Astrocyte (in vitro differentiated cells and primary cell): ENCODE results near the gene DLG3. TPM values are rescaled to one million over a fixed set of nuclear protein-coding genes. Genes with fewer than 3 reads are reported as not detected.

Source experiments
- DNase-seq: peaks from one replicate; pipeline ENCODE4 v3.0.0-alpha.2; 2010; ENCODE audit warnings: low read depth
- FAIRE-seq: peaks from 2 replicates; lab custom pipeline; 2011; peaks lifted over from hg19 to GRCh38; lab: Jason Lieb, UNC
- H2AFZ ChIP-seq: 2 replicates; pipeline ENCODE4 v1.6.0; 2012; ENCODE audit warnings: low read depth, low read length, inconsistent platforms
- H3K27ac ChIP-seq: 2 replicates; pipeline ENCODE4 v1.5.1; 2011; ENCODE audit warnings: low read depth, low read length, inconsistent platforms
- H3K27me3 ChIP-seq: 2 replicates; pipeline ENCODE4 v1.6.0; 2011; ENCODE audit warnings: low read length, inconsistent platforms; ENCODE audit not compliant: insufficient read depth
- H3K36me3 ChIP-seq: 2 replicates; pipeline ENCODE4 v1.5.1; 2011; ENCODE audit warnings: low read length, inconsistent platforms; ENCODE audit not compliant: insufficient read depth
- H3K4me1 ChIP-seq: 2 replicates; pipeline ENCODE4 v1.5.1; 2011; ENCODE audit warnings: low read length, inconsistent platforms; ENCODE audit not compliant: insufficient read depth
- H3K4me2 ChIP-seq: 2 replicates; pipeline ENCODE4 v1.6.0; 2012; ENCODE audit warnings: low read length, inconsistent platforms
- H3K4me3 ChIP-seq: 2 replicates; pipeline ENCODE4 v1.5.1; 2011; ENCODE audit warnings: low read depth, mild to moderate bottlenecking, low read length, inconsistent platforms; ENCODE audit not compliant: insufficient read depth
- H3K79me2 ChIP-seq: 2 replicates; pipeline ENCODE4 v1.6.0; 2012; ENCODE audit warnings: mild to moderate bottlenecking, low read length, inconsistent platforms; ENCODE audit not compliant: insufficient read depth
- H3K9ac ChIP-seq: 2 replicates; pipeline ENCODE4 v1.6.0; 2012; ENCODE audit warnings: mild to moderate bottlenecking, low read length, inconsistent platforms
- H3K9me3 ChIP-seq: 2 replicates; pipeline ENCODE4 v1.5.1; 2012; ENCODE audit warnings: low read depth, mild to moderate bottlenecking, low read length, inconsistent platforms; ENCODE audit not compliant: insufficient read depth
- H4K20me1 ChIP-seq: 2 replicates; pipeline ENCODE4 v1.6.0; 2012; ENCODE audit warnings: low read length, inconsistent platforms; ENCODE audit not compliant: insufficient read depth
- H3K27ac Mint-ChIP-seq: one replicate; pipeline ENCODE4 v1.8.0; 2021; ENCODE audit warnings: mild to moderate bottlenecking, mixed read lengths; ENCODE audit not compliant: unreplicated experiment
- H3K27me3 Mint-ChIP-seq: one replicate; pipeline ENCODE4 v1.8.0; 2021; ENCODE audit warnings: low read depth, mixed read lengths; ENCODE audit not compliant: unreplicated experiment
- H3K36me3 Mint-ChIP-seq: one replicate; pipeline ENCODE4 v1.8.0; 2021; ENCODE audit warnings: low read depth, mixed read lengths; ENCODE audit not compliant: unreplicated experiment
- H3K4me1 Mint-ChIP-seq: one replicate; pipeline ENCODE4 v1.8.0; 2021; ENCODE audit warnings: low read depth, mixed read lengths; ENCODE audit not compliant: unreplicated experiment
- H3K4me3 Mint-ChIP-seq: one replicate; pipeline ENCODE4 v1.8.0; 2021; ENCODE audit warnings: mild to moderate bottlenecking, moderate library complexity, mixed read lengths; ENCODE audit not compliant: unreplicated experiment
- H3K9me3 Mint-ChIP-seq: one replicate; pipeline ENCODE4 v1.8.0; 2021; ENCODE audit warnings: mild to moderate bottlenecking, mixed read lengths; ENCODE audit not compliant: unreplicated experiment
- EZH2 ChIP-seq: IDR thresholded peaks from 2 replicates; pipeline ENCODE4 v1.6.1; 2012; ENCODE audit warnings: mild to moderate bottlenecking, low read length, inconsistent platforms; ENCODE audit not compliant: insufficient read depth
- total RNA-seq: library from RNA; stranded (reverse); gene quantifications from 2 replicates; pipeline ENCODE4 v1.2.1, GENCODE V29; 2021
- TF ChIP-seq, protein P1 (sequence below): IDR thresholded peaks from 2 replicates; pipeline ENCODE4 v1.5.1; 2011; ENCODE audit warnings: low read depth, mild to moderate bottlenecking, inconsistent platforms, low read length, moderate library complexity; ENCODE audit not compliant: insufficient read depth

The DLG3 gene
- total RNA-seq, 1 donor from 2014 or later = 15.2 TPM

- no peaks in the 10 kb centered on the region for H4K20me1 ChIP-seq
- no peak overlapping the region for H3K4me3 ChIP-seq
- TF ChIP-seq, protein P1, sequence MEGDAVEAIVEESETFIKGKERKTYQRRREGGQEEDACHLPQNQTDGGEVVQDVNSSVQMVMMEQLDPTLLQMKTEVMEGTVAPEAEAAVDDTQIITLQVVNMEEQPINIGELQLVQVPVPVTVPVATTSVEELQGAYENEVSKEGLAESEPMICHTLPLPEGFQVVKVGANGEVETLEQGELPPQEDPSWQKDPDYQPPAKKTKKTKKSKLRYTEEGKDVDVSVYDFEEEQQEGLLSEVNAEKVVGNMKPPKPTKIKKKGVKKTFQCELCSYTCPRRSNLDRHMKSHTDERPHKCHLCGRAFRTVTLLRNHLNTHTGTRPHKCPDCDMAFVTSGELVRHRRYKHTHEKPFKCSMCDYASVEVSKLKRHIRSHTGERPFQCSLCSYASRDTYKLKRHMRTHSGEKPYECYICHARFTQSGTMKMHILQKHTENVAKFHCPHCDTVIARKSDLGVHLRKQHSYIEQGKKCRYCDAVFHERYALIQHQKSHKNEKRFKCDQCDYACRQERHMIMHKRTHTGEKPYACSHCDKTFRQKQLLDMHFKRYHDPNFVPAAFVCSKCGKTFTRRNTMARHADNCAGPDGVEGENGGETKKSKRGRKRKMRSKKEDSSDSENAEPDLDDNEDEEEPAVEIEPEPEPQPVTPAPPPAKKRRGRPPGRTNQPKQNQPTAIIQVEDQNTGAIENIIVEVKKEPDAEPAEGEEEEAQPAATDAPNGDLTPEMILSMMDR = no peak
- FAIRE-seq (no peak), DNase-seq (no peak)
- Mint-ChIP-seq H3K4me3 (no peak overlapping the region), H3K9me3 (no peaks in the 10 kb centered on the region), H3K36me3 (peaks cover 2% of the 10 kb centered on the region), H3K27ac (no peak overlapping the region), H3K4me1 (peaks cover 10% of the 10 kb centered on the region), H3K27me3 (no peaks in the 10 kb centered on the region)
- H3K27ac ChIP-seq = no peak overlapping the region
- peaks cover 9% of the 10 kb centered on the region for H3K4me1 ChIP-seq
- no peaks in the 10 kb centered on the region for H3K79me2 ChIP-seq
- no peak overlapping the region for H3K4me2 ChIP-seq
- no peaks in the 10 kb centered on the region for H3K36me3 ChIP-seq
- no peak overlapping the region for H2AFZ ChIP-seq
- H3K27me3 ChIP-seq = no peaks in the 10 kb centered on the region
- H3K9me3 ChIP-seq = no peaks in the 10 kb centered on the region
- H3K9ac ChIP-seq = no peak overlapping the region
These were observed 60.3 kb downstream of the DLG3 start for GRCh38 chrX:70504772-70505450.

DNA sequence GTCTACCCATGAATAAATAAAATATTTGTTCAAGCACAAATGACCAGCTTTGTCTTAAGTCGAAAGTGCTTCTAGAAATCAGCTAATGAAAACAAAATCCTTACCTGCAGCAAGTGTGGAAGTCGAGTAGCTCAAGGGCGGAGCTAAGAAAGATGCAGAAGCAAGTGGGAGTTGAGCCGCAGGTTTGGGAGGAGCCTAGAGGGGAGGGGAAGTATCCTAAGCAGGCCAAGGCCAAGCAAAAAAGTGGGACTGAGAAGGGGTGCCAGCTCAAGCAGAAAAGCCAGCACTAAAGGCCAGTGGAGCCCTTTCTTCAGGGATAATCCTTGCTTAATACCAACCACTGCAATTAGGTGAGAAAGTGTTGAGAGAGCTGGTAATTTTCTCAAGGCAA, 60.8 kb downstream of the DLG3 start:
- no peak for FAIRE-seq
- Histone ChIP-seq H3K9me3 (no peaks in the 10 kb centered on the region), H3K9ac (no peak overlapping the region), H3K4me2 (no peak overlapping the region), H3K27ac (no peak overlapping the region), H2AFZ (no peak overlapping the region), H3K4me1 (peaks cover 9% of the 10 kb centered on the region), H3K27me3 (no peaks in the 10 kb centered on the region), H3K79me2 (no peaks in the 10 kb centered on the region), H3K4me3 (no peak overlapping the region), H3K36me3 (no peaks in the 10 kb centered on the region), H4K20me1 (no peaks in the 10 kb centered on the region)
- H3K4me1 Mint-ChIP-seq = peaks cover 10% of the 10 kb centered on the region
- H3K4me3 Mint-ChIP-seq = no peak overlapping the region
- H3K27ac Mint-ChIP-seq = no peak overlapping the region
- DNase-seq = no peak
- TF ChIP-seq EZH2 = no peak
- TF ChIP-seq, protein P1 = no peak
- no peaks in the 10 kb centered on the region for H3K27me3 Mint-ChIP-seq
- H3K36me3 Mint-ChIP-seq = peaks cover 2% of the 10 kb centered on the region
- H3K9me3 Mint-ChIP-seq = no peaks in the 10 kb centered on the region

DNA sequence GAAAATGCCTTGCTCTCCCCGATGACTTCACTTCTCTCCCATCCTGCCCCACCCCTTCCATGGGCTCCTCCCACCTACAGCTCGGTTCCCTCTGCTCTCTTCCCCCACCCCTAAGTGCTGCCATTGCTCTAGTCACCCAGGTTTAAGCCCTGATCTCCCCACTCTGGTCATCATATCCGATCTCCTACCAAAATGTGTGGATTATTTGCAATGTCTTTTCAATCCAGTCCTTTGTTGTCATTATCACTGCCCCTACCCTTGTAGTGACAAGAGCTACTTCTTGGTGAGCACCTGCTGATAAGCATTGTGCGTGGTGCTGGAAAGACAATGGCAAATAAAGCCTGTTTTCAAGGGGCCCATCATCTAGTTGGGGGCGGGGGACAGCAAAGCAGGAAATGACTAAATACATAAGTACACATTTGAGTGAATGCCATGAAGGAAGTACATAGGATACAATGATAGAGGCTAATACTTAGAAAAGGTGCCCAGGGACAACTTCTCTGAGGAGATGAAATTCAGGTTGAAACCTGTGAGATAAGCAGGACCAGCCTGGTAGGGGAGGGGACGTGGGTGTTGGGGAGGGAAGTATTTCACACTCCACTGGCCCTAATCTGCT, 63.8 kb downstream of the DLG3 start:
- Mint-ChIP-seq H3K36me3 (no peaks in the 10 kb centered on the region), H3K27ac (no peak overlapping the region), H3K4me1 (peaks cover 10% of the 10 kb centered on the region), H3K27me3 (no peaks in the 10 kb centered on the region), H3K4me3 (no peak overlapping the region), H3K9me3 (no peaks in the 10 kb centered on the region)
- no peaks in the 10 kb centered on the region for H3K27me3 ChIP-seq
- peak overlapping the region; percentile 56 for H2AFZ ChIP-seq
- FAIRE-seq (peak; percentile 85), DNase-seq (no peak)
- H3K36me3 ChIP-seq = no peaks in the 10 kb centered on the region
- no peak overlapping the region for H3K27ac ChIP-seq
- H3K9me3 ChIP-seq = no peaks in the 10 kb centered on the region
- H3K9ac ChIP-seq = no peak overlapping the region
- no peaks in the 10 kb centered on the region for H4K20me1 ChIP-seq
- no peak overlapping the region for H3K4me3 ChIP-seq
- H3K4me1 ChIP-seq = peaks cover 9% of the 10 kb centered on the region
- peak overlapping the region; percentile 48 for H3K4me2 ChIP-seq
- H3K79me2 ChIP-seq = no peaks in the 10 kb centered on the region
- TF ChIP-seq EZH2 = no peak
- TF ChIP-seq, protein P1 = no peak
